Fibroblast of skin of left biceps (primary cell): ENCODE measurements around the gene LITAFD.

ENCODE experiments used
- DNase-seq, 2 experiments: peaks; one replicate each; pipeline ENCODE4 v3.0.0-alpha.2; 2013; ENCODE audit warnings: low read depth in 2 of 2

The LITAFD gene

GRCh38 chr16:8919934-8920462 is 37.8 kb downstream of the LITAFD start:
- no peak for DNase-seq

GRCh38 chr16:8920645-8921346 is 38.6 kb downstream of the LITAFD start:
- DNase-seq, result no peak

- DNase-seq, result no peak
These were observed 39.3 kb downstream of the LITAFD start for GRCh38 chr16:8921347-8921984.

GRCh38 chr16:8923199-8923598 is 41.0 kb downstream of the LITAFD start:
- DNase-seq, result no peak

GRCh38 chr16:8924214-8924613 is 42.1 kb downstream of the LITAFD start:
- DNase-seq, result no peak

DNA sequence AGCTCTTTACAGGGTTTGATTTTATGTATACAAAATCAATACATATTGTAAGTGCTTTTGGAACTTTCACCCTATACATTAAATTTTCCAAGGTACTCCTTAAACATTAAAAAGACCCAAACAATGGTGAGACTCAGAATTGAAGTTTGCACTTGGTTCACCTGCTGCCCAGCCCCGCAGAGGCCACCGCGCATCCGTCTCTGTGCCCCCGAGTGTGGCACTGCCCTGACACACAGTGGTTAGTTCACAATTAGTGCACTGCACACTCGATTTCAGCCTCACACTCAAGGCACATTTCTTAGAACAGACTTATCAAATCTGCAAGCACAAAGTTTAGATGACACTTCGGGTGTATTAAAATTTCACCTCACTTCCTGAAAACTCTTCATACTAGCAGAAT is 43.3 kb downstream of the LITAFD start:
- no peak for DNase-seq

DNA sequence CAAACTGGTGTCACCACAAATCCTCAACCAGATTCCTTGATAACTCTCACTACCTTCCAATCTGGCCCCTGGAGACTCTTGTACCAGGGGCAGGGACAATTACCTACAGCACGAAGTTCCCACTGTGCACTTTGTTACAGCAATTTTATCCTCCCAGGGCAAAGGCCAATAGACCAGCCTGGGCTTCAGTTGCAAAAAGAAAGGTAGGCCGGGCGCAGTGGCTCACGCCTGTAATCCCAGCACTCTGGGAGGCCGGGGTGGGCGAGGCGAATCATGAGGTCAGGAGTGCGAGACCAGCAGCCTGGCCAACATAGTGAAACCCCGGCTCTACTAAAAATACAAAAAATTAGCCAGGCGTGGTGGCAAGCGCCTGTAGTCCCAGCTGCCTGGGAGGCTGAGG is 44.7 kb downstream of the LITAFD start:
- DNase-seq, result no peak

- no peak for DNase-seq
These were observed 46.4 kb downstream of the LITAFD start for GRCh38 chr16:8928467-8928957.

DNA sequence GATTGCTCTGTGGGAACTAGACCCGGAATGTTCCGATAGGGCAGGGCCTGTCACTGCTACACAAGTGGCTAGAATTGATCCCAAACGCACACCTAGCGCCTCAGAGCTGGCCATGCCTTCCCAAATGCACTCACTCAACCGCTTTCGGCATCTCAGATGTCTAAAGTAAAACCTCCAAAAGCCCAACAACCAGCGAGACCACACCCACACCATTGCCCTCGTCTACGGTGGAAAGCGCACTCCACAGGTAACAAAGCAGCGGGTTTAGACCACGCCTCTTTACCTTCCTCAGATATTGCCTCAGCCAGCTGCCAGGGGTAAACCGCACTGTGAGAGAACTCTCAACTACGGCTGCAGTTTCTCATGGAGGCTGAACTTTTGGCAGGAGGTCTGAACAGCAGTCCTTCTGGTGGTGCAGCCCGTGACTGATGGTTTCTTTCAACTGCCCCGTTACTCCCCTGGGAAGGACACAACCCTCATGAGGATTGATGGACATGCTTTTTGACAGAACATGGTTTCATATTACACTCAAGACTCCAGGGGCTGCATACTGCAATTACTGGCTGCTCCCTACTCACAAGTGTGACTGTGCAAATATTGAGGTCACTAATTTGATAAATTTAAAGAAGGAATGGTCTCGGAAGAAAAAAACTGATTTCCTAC is 47.1 kb downstream of the LITAFD start:
- DNase-seq, result no peak

GRCh38 chr16:8931859-8932258 is 49.7 kb downstream of the LITAFD start:
- no peak for DNase-seq

DNA sequence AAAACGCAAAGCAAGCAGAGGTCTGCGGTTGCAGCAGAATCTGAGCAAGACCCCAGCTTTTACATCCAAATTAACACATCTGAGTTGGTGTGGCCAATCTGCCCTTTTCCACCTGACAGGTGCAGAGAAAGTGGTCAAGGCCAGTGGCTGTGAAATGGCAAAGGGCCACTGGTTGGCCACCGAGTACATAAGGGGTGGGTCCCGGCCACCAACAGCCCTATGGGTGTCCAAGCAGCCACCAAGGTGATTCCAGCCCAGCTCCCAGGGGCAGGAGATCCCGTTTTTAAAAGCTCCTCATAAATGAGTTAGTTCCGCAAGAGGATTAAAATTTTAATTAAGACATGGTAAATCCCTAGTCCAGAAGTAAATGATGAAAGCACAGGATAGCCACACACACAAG is 52.5 kb downstream of the LITAFD start:
- DNase-seq, result no peak
